ENCODE results near the gene HECTD4. TPM values are rescaled to one million over a fixed set of nuclear protein-coding genes. Genes with fewer than 3 reads are reported as not detected.

HECTD4 gene
- total RNA-seq, 1 experiment from 2014 or later: 51.3 TPM

GRCh38 chr12:112374166-112374740, 8.0 kb downstream of the HECTD4 start:
- H3K36me3 ChIP-seq (ENCODE audit: control insufficient read depth, insufficient read depth, low read length): no peaks in the 10 kb centered on the region
- H3K27me3 ChIP-seq (ENCODE audit: control insufficient read depth, insufficient read depth, low read length): no peaks in the 10 kb centered on the region
- ATAC-seq: peak; percentile 40; the same call in 1 of the 2 replicates
- no peak overlapping the region for H3K27ac ChIP-seq (ENCODE audit: low read length)
- in situ Hi-C loops (cut with HindIII; ENCODE audit: low pct_unique_long_range_greater_than_20kb, low sequenced_read_pairs): no loop called here
- TSS peak; percentile 15 for BruUV-seq (replicated peaks)
- no peak for DNase-seq (ENCODE audit: low read depth, low spot score)
- ChIA-PET CTCF (no interaction called here), POLR2A (no interaction called here)
- H3K4me3 ChIP-seq (ENCODE audit: low read depth in 2 of 2, low read length in 2 of 2): no peak overlapping the region
- TF ChIP-seq CTCF (IDR thresholded peaks at IDR 0.05): no peak
- TF ChIP-seq SIN3A (IDR thresholded peaks at IDR 0.05; ENCODE audit: borderline replicate concordance, insufficient read depth, low read depth, low read length): no peak
- no peak for TF ChIP-seq REST (IDR thresholded peaks at IDR 0.05; ENCODE audit: insufficient read depth in 1 of 2, low read depth in 2 of 2, low read length in 1 of 2)
- TF ChIP-seq TCF7L2 (IDR thresholded peaks at IDR 0.05; ENCODE audit: low read depth, low read length): no peak
- TF ChIP-seq POLR2AphosphoS5 (IDR thresholded peaks at IDR 0.05; ENCODE audit: low read depth, low read length): no peak
- H3K9me3 ChIP-seq (ENCODE audit: control insufficient read depth, insufficient read depth, low read depth, low read length): no peaks in the 10 kb centered on the region
- intact Hi-C loops (cut with micrococcal nuclease; ENCODE audit: unreplicated experiment): no loop called here
- peaks cover 15% of the 10 kb centered on the region for H3K4me1 ChIP-seq (ENCODE audit: control insufficient read depth, insufficient read depth, low read length)

GRCh38 chr12:112370868-112371510, 11.2 kb downstream of the HECTD4 start:
- in situ Hi-C loops (cut with HindIII; ENCODE audit: low pct_unique_long_range_greater_than_20kb, low sequenced_read_pairs): no loop called here
- no peak for DNase-seq (ENCODE audit: low read depth, low spot score)
- H3K9me3 ChIP-seq (ENCODE audit: control insufficient read depth, insufficient read depth, low read depth, low read length): no peaks in the 10 kb centered on the region

More at GRCh38 chr12:112370868-112371510, 11.2 kb downstream of the HECTD4 start:
- intact Hi-C loops (cut with micrococcal nuclease; ENCODE audit: unreplicated experiment): no loop called here
- ChIA-PET CTCF (no interaction called here), POLR2A (interaction anchor here (0.6 to 0.7 kb wide), 2 partner anchors 76 to 316 kb away, joined by 5 to 11 read pairs; no protein-coding TSS in a partner anchor)
- Histone ChIP-seq H3K27ac (ENCODE audit: low read length) (peak overlapping the region; percentile 26; the same call in 1 of the 2 replicates), H3K27me3 (ENCODE audit: control insufficient read depth, insufficient read depth, low read length) (no peaks in the 10 kb centered on the region), H3K4me1 (ENCODE audit: control insufficient read depth, insufficient read depth, low read length) (peaks cover 21% of the 10 kb centered on the region), H3K36me3 (ENCODE audit: control insufficient read depth, insufficient read depth, low read length) (no peaks in the 10 kb centered on the region), H3K4me3 (ENCODE audit: low read depth in 2 of 2, low read length in 2 of 2) (no peak overlapping the region)
- ATAC-seq: no peak
- BruUV-seq (replicated peaks): no TSS peak
- no peak for TF ChIP-seq REST (IDR thresholded peaks at IDR 0.05; ENCODE audit: insufficient read depth in 1 of 2, low read depth in 2 of 2, low read length in 1 of 2)
- TF ChIP-seq CTCF (IDR thresholded peaks at IDR 0.05): no peak
- no peak for TF ChIP-seq TCF7L2 (IDR thresholded peaks at IDR 0.05; ENCODE audit: low read depth, low read length)
- TF ChIP-seq POLR2AphosphoS5 (IDR thresholded peaks at IDR 0.05; ENCODE audit: low read depth, low read length): no peak
- TF ChIP-seq SIN3A (IDR thresholded peaks at IDR 0.05; ENCODE audit: borderline replicate concordance, insufficient read depth, low read depth, low read length): no peak

Measured in Panc1 (cell line).